Prostate gland (tissue), 2 donors: ENCODE results near the gene C6orf132.
A peak's percentile ranks its signal among the peaks of the same experiment; 100 is the strongest.

Source experiments
- CTCF ChIP-seq, 4 experiments: fragments of 200-600 bp in 2 of 4; fragments of 450-650 bp in 2 of 4; sonication (generic) in 2 of 4; IDR thresholded peaks; 1 replicate in 3 of 4; 2 replicates in 1 of 4; pipeline ENCODE4 v1.5.1; 2016 to 2019; ENCODE audit warnings: antibody characterized with exemption in 4 of 4, mild to moderate bottlenecking in 2 of 4, moderate library complexity in 2 of 4
- POLR2AphosphoS5 ChIP-seq: sonication (generic); formaldehyde crosslinking; IDR thresholded peaks from one replicate; pipeline ENCODE4 v1.6.1; 2017; ENCODE audit warnings: antibody characterized with exemption

GRCh38 chr6:42166444-42167141 lies 24.2 kb upstream of the C6orf132 start:
- TF ChIP-seq CTCF (IDR thresholded peaks at IDR 0.05) (peak; percentile 80 to 98 (median 92)), POLR2AphosphoS5 (peak; percentile 32)
